HuH-7.5 (cell line): ENCODE data around the gene WWC1.
"Not testable (repeated sequence)": the region's sequence is repeated elsewhere in the genome, so short reads cannot be mapped to it uniquely, and the experiment has no call there.

Experiments used
- DNase-seq: peaks from one replicate; pipeline ENCODE4 v3.0.0; 2011; ENCODE audit warnings: low spot score

Gene WWC1

GRCh38 chr5:168334695-168335094, 43.2 kb downstream of the WWC1 start:
- no peak for DNase-seq

- DNase-seq = no peak
Measured at GRCh38 chr5:168337361-168337760, 45.9 kb downstream of the WWC1 start.

GRCh38 chr5:168339109-168339771, 47.8 kb downstream of the WWC1 start:
- DNase-seq = no peak

- DNase-seq = not testable (repeated sequence)
Measured at GRCh38 chr5:168339772-168340140, 48.3 kb downstream of the WWC1 start.

- no peak for DNase-seq
Measured at GRCh38 chr5:168340487-168340886, 49.0 kb downstream of the WWC1 start.

- DNase-seq = no peak
Measured at GRCh38 chr5:168341178-168341577, 49.7 kb downstream of the WWC1 start.

- no peak for DNase-seq
Measured at GRCh38 chr5:168342151-168342825, 50.8 kb downstream of the WWC1 start.

- DNase-seq = no peak
Measured at GRCh38 chr5:168342985-168343384, 51.5 kb downstream of the WWC1 start.

- no peak for DNase-seq
Measured at GRCh38 chr5:168346417-168346816, 55.0 kb downstream of the WWC1 start.

GRCh38 chr5:168347368-168348083, 56.1 kb downstream of the WWC1 start:
- no peak for DNase-seq

GRCh38 chr5:168348084-168348414, 56.6 kb downstream of the WWC1 start:
- DNase-seq = no peak

- DNase-seq = no peak
Measured at GRCh38 chr5:168350315-168350714, 58.9 kb downstream of the WWC1 start.

GRCh38 chr5:168353216-168353957, 61.9 kb downstream of the WWC1 start:
- DNase-seq = no peak

- DNase-seq = no peak
Measured at GRCh38 chr5:168354397-168354796, 63.0 kb downstream of the WWC1 start.

- no peak for DNase-seq
Measured at GRCh38 chr5:168356171-168356570, 64.7 kb downstream of the WWC1 start.

GRCh38 chr5:168356592-168356991, 65.1 kb downstream of the WWC1 start:
- DNase-seq = no peak

- DNase-seq = no peak
Measured at GRCh38 chr5:168357876-168358275, 66.4 kb downstream of the WWC1 start.

- DNase-seq = no peak
Measured at GRCh38 chr5:168359820-168360460, 68.5 kb downstream of the WWC1 start.

GRCh38 chr5:168360521-168361285, 69.3 kb downstream of the WWC1 start:
- no peak for DNase-seq

- DNase-seq = peak; percentile 38
Measured at GRCh38 chr5:168362097-168362885, 70.8 kb downstream of the WWC1 start.
